ENCODE measurements around the gene ZFYVE28. TPM values are rescaled to one million over a fixed set of nuclear protein-coding genes. Genes with fewer than 3 reads are reported as not detected.
A peak's percentile ranks its signal among the peaks of the same experiment; 100 is the strongest.

Gene ZFYVE28
- total RNA-seq, 6 experiments from 2014 or later: 2.5 to 9.6 (median 4.8) TPM

- no peaks in the 10 kb centered on the region for H3K4me1 ChIP-seq
- no peak overlapping the region for H3K27ac ChIP-seq
- WGBS (ENCODE audit: insufficient coverage, low coverage, low lambda C conversion rate, missing lambda C conversion rate): 70% methylated on average over 3 of the region's 3 CpGs
- TF ChIP-seq POLR2A (IDR thresholded peaks at IDR 0.05) (no peak), CTCF (IDR thresholded peaks at IDR 0.05) (no peak)
- H3K36me3 ChIP-seq: no peaks in the 10 kb centered on the region
- no peak overlapping the region for H3K4me3 ChIP-seq
- DNase-seq (no peak), ATAC-seq (no peak)
- H3K27me3 ChIP-seq: no peaks in the 10 kb centered on the region
- intact Hi-C loops (cut with DNase I): no loop called here
- H3K9me3 ChIP-seq: no peaks in the 10 kb centered on the region
Measured at GRCh38 chr4:2283199-2283711, 135.2 kb downstream of the ZFYVE28 start.

GRCh38 chr4:2281575-2282343, 136.7 kb downstream of the ZFYVE28 start:
- no peak overlapping the region for H3K27ac ChIP-seq
- H3K9me3 ChIP-seq: no peaks in the 10 kb centered on the region
- 68% methylated on average over 8 of the region's 10 CpGs for WGBS (ENCODE audit: insufficient coverage, low coverage, low lambda C conversion rate, missing lambda C conversion rate)
- intact Hi-C loops (cut with DNase I): no loop called here
- DNase-seq: peak in 2 of 3 donors; percentile 16 to 41
- no peaks in the 10 kb centered on the region for H3K4me1 ChIP-seq
- H3K4me3 ChIP-seq: no peak overlapping the region
- no peaks in the 10 kb centered on the region for H3K27me3 ChIP-seq
- peak in 2 of 4 donors; percentile 8 to 9 for TF ChIP-seq CTCF (IDR thresholded peaks at IDR 0.05)
- no peak for TF ChIP-seq POLR2A (IDR thresholded peaks at IDR 0.05)
- peak; percentile 29 to 48 (median 40) for ATAC-seq
- H3K36me3 ChIP-seq: no peaks in the 10 kb centered on the region

- intact Hi-C loops (cut with DNase I): no loop called here
- no peaks in the 10 kb centered on the region for H3K36me3 ChIP-seq
- H3K27me3 ChIP-seq: no peaks in the 10 kb centered on the region
- no peaks in the 10 kb centered on the region for H3K9me3 ChIP-seq
- peak in 2 of 3 donors; percentile 20 to 31 for DNase-seq
- no peak overlapping the region for H3K27ac ChIP-seq
- TF ChIP-seq POLR2A (IDR thresholded peaks at IDR 0.05): no peak
- peak in 3 of 4 donors; percentile 7 to 9 (median 7) for TF ChIP-seq CTCF (IDR thresholded peaks at IDR 0.05)
- 74% methylated on average over 8 of the region's 13 CpGs for WGBS (ENCODE audit: insufficient coverage, low coverage, low lambda C conversion rate, missing lambda C conversion rate)
- no peaks in the 10 kb centered on the region for H3K4me1 ChIP-seq
- ATAC-seq: no peak
- no peak overlapping the region for H3K4me3 ChIP-seq
Measured at GRCh38 chr4:2280531-2281300, 137.7 kb downstream of the ZFYVE28 start.

- Histone ChIP-seq H3K27me3 (no peaks in the 10 kb centered on the region), H3K27ac (no peak overlapping the region), H3K4me1 (no peaks in the 10 kb centered on the region), H3K4me3 (no peak overlapping the region), H3K36me3 (no peaks in the 10 kb centered on the region), H3K9me3 (no peaks in the 10 kb centered on the region)
- WGBS (ENCODE audit: insufficient coverage, low coverage, low lambda C conversion rate, missing lambda C conversion rate): 84% methylated on average over 6 of the region's 9 CpGs
- ATAC-seq (no peak), DNase-seq (peak in 1 of 3 donors; percentile 1)
- no peak for TF ChIP-seq CTCF (IDR thresholded peaks at IDR 0.05)
- TF ChIP-seq POLR2A (IDR thresholded peaks at IDR 0.05): no peak
- intact Hi-C loops (cut with DNase I): no loop called here
Measured at GRCh38 chr4:2277956-2278355, 140.5 kb downstream of the ZFYVE28 start.
